ENCODE measurements around the gene FADD. TPM values are rescaled to one million over a fixed set of nuclear protein-coding genes. Genes with fewer than 3 reads are reported as not detected.
A peak's percentile ranks its signal among the peaks of the same experiment; 100 is the strongest.

The FADD gene
- total and polyA plus RNA-seq, 2 experiments from 2014 or later, result 30.1 to 37.1 TPM

- no peaks in the 10 kb centered on the region for H3K27me3 ChIP-seq
- H3K9me3 ChIP-seq (ENCODE audit: low read depth), result no peaks in the 10 kb centered on the region
- H3K27ac ChIP-seq, result no peak overlapping the region
- no peaks in the 10 kb centered on the region for H3K4me1 ChIP-seq (ENCODE audit: low read depth)
- H3K4me3 ChIP-seq, result no peak overlapping the region
- DNase-seq (ENCODE audit: low read depth in 1 of 2, low spot score in 1 of 2), result peak in 1 of 2 donors; percentile 47
- no peak for TF ChIP-seq CTCF (IDR thresholded peaks at IDR 0.05; ENCODE audit: low read depth, low read length)
- H3K36me3 ChIP-seq, result no peaks in the 10 kb centered on the region
Observed at GRCh38 chr11:70243912-70244652, 41.0 kb downstream of the FADD start.

GRCh38 chr11:70244698-70245097 lies 41.6 kb downstream of the FADD start:
- Histone ChIP-seq H3K9me3 (ENCODE audit: low read depth) (no peaks in the 10 kb centered on the region), H3K27me3 (no peaks in the 10 kb centered on the region), H3K4me1 (ENCODE audit: low read depth) (no peaks in the 10 kb centered on the region), H3K36me3 (no peaks in the 10 kb centered on the region), H3K4me3 (no peak overlapping the region), H3K27ac (no peak overlapping the region)
- TF ChIP-seq CTCF (IDR thresholded peaks at IDR 0.05; ENCODE audit: low read depth, low read length), result no peak
- peak in 1 of 2 donors; percentile 81 for DNase-seq (ENCODE audit: low read depth in 1 of 2, low spot score in 1 of 2)

- Histone ChIP-seq H3K4me1 (ENCODE audit: low read depth) (no peaks in the 10 kb centered on the region), H3K4me3 (no peak overlapping the region), H3K9me3 (ENCODE audit: low read depth) (no peaks in the 10 kb centered on the region), H3K27ac (no peak overlapping the region), H3K27me3 (no peaks in the 10 kb centered on the region), H3K36me3 (no peaks in the 10 kb centered on the region)
- TF ChIP-seq CTCF (IDR thresholded peaks at IDR 0.05; ENCODE audit: low read depth, low read length), result no peak
- peak in 1 of 2 donors; percentile 30 for DNase-seq (ENCODE audit: low read depth in 1 of 2, low spot score in 1 of 2)
Observed at GRCh38 chr11:70246196-70246595, 43.1 kb downstream of the FADD start.

GRCh38 chr11:70247042-70247709 lies 44.1 kb downstream of the FADD start:
- no peaks in the 10 kb centered on the region for H3K27me3 ChIP-seq
- no peaks in the 10 kb centered on the region for H3K36me3 ChIP-seq
- no peaks in the 10 kb centered on the region for H3K4me1 ChIP-seq (ENCODE audit: low read depth)
- H3K4me3 ChIP-seq, result no peak overlapping the region
- no peaks in the 10 kb centered on the region for H3K9me3 ChIP-seq (ENCODE audit: low read depth)
- no peak for DNase-seq (ENCODE audit: low read depth in 1 of 2, low spot score in 1 of 2)
- H3K27ac ChIP-seq, result no peak overlapping the region
- no peak for TF ChIP-seq CTCF (IDR thresholded peaks at IDR 0.05; ENCODE audit: low read depth, low read length)

GRCh38 chr11:70247710-70248072 lies 44.6 kb downstream of the FADD start:
- no peaks in the 10 kb centered on the region for H3K4me1 ChIP-seq (ENCODE audit: low read depth)
- no peaks in the 10 kb centered on the region for H3K36me3 ChIP-seq
- no peaks in the 10 kb centered on the region for H3K9me3 ChIP-seq (ENCODE audit: low read depth)
- DNase-seq (ENCODE audit: low read depth in 1 of 2, low spot score in 1 of 2), result no peak
- H3K27me3 ChIP-seq, result no peaks in the 10 kb centered on the region
- no peak overlapping the region for H3K27ac ChIP-seq
- no peak for TF ChIP-seq CTCF (IDR thresholded peaks at IDR 0.05; ENCODE audit: low read depth, low read length)
- H3K4me3 ChIP-seq, result no peak overlapping the region

All from cardiac muscle cell (in vitro differentiated cells and primary cell).